T-helper 2 cell treated with Interferon-gamma antibody and Interleukin-4, amounts not matched to agents 100 ng/mL and 5 ng/mL, for 36 hours (primary cell): ENCODE results near the gene DLGAP4. TPM values are rescaled to one million over a fixed set of nuclear protein-coding genes. Genes with fewer than 3 reads are reported as not detected.
"Not testable (repeated sequence)": the region's sequence is repeated elsewhere in the genome, so short reads cannot be mapped to it uniquely, and the experiment has no call there.

ENCODE experiments used
- intact Hi-C: fragments of 100-400 bp; cut with micrococcal nuclease; formaldehyde crosslinking; loops from one replicate; pipeline ENCODE4 v1.15.1; 2023
- total RNA-seq: library from RNA; stranded (reverse); gene quantifications from 2 replicates; pipeline ENCODE4 v1.2.3, GENCODE V29; 2022

Gene DLGAP4
- total RNA-seq, 1 donor from 2014 or later: 24.0 TPM

- intact Hi-C loops: no loop called here
Observed at GRCh38 chr20:36372666-36373065, 66.5 kb downstream of the DLGAP4 start.

GRCh38 chr20:36373089-36373488, 67.0 kb downstream of the DLGAP4 start:
- intact Hi-C loops: no loop called here

- intact Hi-C loops: no loop called here
Observed at GRCh38 chr20:36374995-36375394, 68.9 kb downstream of the DLGAP4 start.

- intact Hi-C loops: no loop called here
Observed at GRCh38 chr20:36377348-36378326, 71.5 kb downstream of the DLGAP4 start.

- intact Hi-C loops: no loop called here
Observed at GRCh38 chr20:36378686-36379085, 72.5 kb downstream of the DLGAP4 start.

- intact Hi-C loops: not testable (repeated sequence)
Observed at GRCh38 chr20:36379914-36380313, 73.8 kb downstream of the DLGAP4 start.

- intact Hi-C loops: no loop called here
Observed at GRCh38 chr20:36384022-36384619, 78.0 kb downstream of the DLGAP4 start.

- intact Hi-C loops: no loop called here
Observed at GRCh38 chr20:36385503-36385902, 79.4 kb downstream of the DLGAP4 start.

- intact Hi-C loops: no loop called here
Observed at GRCh38 chr20:36386236-36386635, 80.1 kb downstream of the DLGAP4 start.

GRCh38 chr20:36390269-36390668, 84.1 kb downstream of the DLGAP4 start:
- intact Hi-C loops: no loop called here

- intact Hi-C loops: no loop called here
Observed at GRCh38 chr20:36390719-36391415, 84.7 kb downstream of the DLGAP4 start.

- intact Hi-C loops: no loop called here
Observed at GRCh38 chr20:36391456-36391855, 85.3 kb downstream of the DLGAP4 start.

GRCh38 chr20:36391955-36392354, 85.8 kb downstream of the DLGAP4 start:
- intact Hi-C loops: no loop called here

GRCh38 chr20:36392989-36393388, 86.8 kb downstream of the DLGAP4 start:
- intact Hi-C loops: no loop called here

- intact Hi-C loops: no loop called here
Observed at GRCh38 chr20:36394340-36394965, 88.3 kb downstream of the DLGAP4 start.

GRCh38 chr20:36396340-36396739, 90.2 kb downstream of the DLGAP4 start:
- intact Hi-C loops: no loop called here

GRCh38 chr20:36396847-36397630, 90.9 kb downstream of the DLGAP4 start:
- intact Hi-C loops: no loop called here

GRCh38 chr20:36398515-36398914, 92.4 kb downstream of the DLGAP4 start:
- intact Hi-C loops: no loop called here

- intact Hi-C loops: no loop called here
Observed at GRCh38 chr20:36399147-36399968, 93.2 kb downstream of the DLGAP4 start.
